DMS 273 (cell line): ENCODE data around the gene IRF7.

Experiments
- DNase-seq: peaks from one replicate; lab custom pipeline; 2025; ENCODE audit not compliant: unreplicated experiment; lab: John Stamatoyannopoulos, UW

Gene IRF7

DNA sequence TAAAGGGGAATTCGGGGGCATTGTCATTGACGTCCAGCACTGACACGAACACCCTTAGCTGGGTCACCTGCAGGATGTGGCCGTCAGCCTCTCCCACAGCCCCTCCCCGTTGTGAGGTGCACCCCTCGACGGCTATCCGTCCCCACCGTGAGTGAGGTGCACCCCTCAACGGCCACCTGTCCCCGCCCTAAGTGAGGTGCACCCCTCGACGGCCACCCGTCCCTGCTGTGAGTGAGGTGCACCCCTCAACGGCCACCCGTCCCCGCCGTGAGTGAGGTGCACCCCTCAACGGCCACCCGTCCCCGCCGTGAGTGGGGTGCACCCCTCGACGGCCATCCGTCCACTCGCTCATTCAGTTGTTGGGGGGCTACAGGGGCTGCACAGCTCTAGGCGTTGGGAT is 6.1 kb upstream of the IRF7 start:
- DNase-seq = no peak

DNA sequence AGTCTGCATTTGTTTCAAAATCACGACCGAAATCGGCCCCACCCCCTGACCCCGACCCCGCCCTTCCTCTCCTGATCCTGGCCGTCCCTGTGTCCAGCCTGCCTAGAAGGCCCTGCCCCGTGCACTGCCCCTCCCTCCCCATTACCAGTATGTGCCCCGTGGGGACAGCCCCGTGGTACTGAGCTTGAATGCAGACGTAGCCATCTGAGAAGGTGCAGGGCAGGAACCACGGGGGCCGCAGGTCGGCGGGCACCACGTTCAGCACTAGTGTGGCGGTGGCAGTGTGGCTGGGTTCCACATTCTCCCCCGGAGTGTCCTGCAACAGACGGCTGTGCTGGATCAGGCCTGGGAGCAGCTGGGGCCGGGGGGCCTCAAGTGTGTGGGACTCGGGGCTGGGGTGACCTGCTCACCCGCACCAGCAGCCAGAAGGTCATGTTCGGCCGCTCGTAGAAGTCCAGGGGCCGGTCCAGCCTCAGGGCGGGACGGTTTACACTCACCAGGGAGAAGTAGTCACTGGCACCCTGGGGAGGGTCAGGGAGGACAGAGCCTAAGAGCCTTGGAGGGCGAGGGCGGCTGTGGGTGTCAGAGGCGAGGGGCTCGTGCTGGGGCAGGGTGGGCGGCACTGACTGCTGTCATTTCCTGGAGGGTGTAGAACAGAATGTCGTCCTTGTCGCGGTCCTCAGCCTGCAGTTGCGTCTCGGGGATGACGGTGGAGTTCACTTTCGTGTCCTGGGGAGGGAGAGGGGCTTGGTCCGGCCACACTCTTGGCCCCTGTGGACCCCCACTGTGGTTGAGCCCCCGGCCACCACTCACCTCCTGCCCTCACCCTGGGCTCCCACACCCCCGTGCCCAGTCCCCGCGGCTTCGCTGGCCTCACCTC is 5.4 kb upstream of the IRF7 start:
- no peak for DNase-seq

DNA sequence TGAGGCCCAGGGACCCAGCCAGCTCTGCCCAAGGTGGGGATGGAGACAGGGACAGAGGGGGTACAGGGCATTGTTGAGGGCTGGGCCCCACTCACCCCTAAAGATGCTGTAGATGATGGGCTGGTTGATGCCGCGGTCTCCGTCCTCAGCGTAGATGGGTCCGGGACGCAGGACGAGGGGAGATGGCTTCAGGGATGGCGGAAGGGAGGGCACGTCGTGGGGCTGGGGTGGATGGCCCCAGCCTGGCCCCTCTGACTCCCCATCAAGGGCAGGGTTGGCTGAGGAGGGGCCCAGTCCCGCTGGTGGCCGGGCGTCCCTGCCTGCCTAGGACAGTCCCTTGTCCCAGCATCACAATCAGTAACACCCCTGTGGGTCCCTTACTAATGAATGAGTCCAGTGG is 4.5 kb upstream of the IRF7 start:
- no peak for DNase-seq

DNA sequence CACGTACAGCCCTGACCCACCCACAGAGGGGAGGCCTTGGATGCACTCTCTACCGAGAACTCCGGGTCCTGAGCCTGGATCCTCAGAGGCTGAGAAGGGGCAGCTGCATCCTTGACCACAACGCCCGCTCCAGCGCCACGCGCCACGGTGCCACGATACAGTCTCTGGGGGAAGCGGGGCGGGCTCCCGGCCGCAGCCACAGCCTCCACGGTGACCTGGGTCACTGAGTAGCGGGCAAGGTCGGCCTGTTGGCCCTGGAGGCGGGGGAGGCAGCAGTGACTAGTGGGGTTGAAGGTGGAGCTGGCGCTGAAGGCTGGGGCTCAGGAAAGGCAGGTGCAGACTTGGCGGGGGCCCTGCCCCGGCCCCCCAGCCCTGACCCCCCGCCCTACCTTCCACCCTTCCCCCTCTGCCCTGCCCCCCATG is 3.9 kb upstream of the IRF7 start:
- no peak for DNase-seq

DNA sequence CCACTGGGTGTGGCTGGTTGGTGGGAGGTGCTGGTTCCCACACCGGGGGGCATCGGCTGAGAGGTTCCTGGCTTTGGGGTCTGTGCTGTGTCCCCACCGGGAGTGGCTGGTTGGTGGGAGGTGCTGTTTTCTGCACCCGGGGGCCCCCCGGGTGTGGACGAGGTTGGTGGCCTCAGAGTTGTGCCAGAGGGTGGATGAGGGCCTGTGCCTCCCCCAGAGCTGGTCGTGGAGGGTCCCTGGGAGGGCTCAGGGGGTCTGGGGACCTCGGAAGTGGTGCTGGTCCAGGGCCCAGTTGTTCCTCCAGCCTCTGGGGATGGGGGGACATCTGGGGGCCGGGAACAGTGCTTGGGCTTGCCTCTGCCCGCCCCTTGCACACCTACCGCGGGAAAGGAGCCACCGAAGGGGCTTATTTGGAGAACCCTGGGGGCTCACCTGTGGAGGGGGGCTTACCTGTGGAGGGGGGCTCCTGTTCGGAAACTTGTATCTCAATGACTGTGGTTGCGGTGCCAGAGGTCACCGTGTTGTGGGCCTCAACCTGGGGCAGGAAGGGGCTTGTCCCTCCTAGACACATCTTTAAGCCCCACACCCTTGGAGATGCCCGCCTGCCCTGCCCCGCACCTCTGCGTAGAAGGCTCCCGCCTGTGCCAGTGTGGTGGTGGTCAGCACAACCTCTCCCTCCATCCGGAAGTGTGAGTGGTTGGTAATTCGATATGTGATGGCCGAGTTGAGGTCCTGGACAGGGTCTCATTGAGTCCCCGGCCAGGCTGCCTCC is 3.3 kb upstream of the IRF7 start:
- no peak for DNase-seq

DNA sequence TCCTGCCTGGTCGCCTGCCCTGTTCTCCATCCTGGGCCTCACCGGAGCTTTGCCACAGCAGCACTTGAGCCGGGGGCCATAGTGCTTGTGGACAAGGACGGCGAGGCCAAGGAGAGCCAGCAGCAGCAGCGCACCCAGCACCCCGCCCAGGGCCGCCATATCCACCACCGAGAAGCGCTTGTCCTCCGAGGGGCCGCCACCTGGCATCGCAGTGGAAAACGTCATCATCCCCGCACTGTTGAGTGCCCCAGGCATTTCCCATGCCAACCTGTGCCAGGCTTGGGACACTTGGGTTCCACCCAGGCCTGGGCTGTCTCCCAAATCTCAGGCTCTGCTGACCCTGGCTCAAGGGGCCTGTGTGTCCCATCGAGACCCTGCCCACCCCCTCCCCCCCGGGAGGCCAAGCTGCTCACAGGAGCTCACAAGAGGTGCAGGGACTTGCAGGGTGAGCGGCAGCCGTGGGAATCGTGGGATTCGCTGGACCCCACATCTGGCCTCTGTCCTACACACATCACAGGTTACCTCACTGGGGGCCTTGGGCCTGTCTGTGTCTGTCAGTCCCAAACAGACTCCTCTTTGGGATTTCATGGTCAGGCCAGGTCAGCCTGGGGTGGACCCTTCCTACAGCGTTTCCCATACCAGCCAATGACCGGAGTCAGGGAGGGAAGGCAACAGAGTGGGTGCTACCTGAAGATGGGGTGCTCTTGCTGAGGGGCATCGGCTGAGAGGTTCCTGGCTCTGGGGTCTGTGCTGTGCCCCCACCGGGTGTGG is 2.3 kb upstream of the IRF7 start:
- DNase-seq = no peak

DNA sequence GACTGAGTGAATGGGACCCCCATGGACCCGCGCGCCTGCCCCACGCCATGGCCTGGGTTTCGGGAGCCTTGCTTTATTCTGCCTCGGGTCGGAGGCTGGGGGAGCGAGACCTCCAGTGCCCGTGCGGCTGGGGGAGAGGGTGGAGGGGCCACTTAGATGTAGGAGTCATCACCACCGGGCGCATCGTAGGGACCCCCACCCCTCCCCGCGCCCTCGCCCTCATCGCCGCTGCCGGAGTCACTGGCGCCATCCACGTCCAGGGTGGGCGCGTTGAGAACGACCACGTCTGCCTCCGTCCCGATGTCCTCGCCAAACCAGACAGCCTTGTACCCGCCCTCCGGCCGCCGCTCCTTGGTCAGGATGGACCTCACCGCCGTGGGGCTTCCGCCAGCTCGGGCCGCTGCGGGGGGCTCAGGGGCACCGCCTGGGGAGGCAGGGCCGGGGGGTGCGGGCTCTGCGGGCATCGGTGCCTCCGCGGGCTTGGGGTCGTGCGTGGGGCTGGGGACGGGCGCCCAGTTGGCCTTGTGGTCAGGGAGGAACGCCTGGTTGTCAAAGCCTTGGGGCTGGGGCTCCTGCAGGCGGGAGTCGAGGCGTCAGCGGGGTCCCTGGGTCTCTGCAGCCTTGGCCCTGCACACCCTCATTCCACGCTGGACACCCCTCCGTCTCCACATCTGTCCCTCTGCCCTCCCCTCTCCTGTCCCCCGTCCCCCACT is 1.6 kb upstream of the IRF7 start:
- DNase-seq = no peak

DNA sequence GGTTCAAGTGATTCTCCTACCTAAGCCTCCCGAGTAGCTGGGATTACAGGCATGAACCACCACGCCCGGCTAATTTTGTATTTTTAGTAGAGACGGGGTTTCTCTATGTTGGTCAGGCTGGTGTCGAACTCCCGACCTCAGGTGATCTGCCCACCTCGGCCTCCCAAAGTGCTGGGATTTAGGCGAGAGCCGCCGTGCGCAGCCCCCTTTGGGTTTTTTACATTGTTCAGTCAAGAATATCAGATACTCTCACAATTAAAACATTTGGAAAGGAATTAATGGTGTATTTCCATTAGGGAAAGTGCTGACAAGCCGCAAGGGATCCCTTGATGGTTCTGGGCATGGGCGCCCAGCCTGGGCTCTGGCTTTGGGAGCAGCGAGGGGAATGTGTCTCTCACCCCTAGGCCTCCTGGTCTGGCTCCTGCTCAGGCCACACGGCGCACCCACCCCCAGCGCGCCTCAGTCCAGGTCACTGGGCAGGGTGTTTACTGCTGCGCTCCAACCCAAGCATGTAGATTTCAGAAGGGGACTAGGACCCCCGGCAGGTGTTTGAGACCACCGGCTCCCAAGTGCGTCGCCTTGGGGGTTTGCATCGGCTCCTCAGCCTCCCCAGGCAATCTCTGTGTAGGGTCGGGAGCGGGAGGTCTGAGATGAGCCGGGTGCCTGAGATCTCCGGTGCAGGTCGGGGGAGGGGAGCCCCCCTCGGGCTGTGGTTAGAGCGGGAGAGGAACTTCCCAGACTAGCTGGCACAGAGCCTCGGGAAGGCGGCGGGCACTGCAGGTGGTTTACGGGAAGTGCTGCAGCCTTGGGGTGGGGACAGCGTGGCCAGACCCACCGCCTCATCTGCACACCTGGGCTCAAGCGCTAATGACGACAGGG is 809 bp upstream of the IRF7 start:
- no peak for DNase-seq

DNA sequence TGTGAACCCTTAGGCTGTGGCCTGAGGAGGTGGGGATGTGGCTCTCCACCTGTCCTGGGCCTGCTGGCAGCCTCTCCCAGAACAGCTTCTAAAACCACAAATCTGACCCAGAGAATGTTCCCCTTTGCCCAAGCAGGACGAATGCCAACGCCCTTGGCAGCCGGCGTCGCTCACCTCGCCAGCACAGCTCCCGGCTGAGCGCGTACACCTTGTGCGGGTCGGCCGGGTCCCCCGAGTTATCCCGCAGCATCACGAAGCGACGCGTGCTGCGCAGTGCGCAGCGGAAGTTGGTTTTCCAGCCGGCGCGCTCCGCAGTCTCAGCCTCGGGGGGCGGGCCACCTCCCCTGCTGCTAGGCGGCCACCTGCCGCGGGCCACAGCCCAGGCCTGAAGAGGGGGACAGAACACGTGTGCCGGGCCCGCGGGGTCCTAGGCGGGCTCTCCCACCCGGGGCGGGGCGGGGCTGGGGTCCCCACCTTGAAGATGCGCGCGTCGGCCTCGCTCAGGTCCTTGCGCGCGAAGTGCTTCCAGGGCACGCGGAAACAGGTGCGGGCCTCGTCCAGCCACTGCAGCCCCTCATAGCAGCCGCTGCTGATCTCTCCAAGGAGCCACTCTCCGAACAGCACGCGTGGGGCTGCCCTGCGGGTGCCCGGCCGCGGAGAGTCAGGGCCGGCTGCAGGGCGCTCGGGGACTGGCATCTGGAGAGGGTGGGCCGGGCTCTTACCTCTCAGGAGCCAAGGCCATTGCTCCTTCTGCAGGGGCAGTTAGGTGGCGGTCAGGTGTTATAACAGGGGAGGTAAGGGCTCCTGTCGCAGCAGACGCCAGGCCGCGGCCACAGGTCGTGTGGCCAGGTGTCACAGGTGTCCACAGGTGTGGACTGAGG is 887 bp downstream of the IRF7 start:
- DNase-seq = no peak

DNA sequence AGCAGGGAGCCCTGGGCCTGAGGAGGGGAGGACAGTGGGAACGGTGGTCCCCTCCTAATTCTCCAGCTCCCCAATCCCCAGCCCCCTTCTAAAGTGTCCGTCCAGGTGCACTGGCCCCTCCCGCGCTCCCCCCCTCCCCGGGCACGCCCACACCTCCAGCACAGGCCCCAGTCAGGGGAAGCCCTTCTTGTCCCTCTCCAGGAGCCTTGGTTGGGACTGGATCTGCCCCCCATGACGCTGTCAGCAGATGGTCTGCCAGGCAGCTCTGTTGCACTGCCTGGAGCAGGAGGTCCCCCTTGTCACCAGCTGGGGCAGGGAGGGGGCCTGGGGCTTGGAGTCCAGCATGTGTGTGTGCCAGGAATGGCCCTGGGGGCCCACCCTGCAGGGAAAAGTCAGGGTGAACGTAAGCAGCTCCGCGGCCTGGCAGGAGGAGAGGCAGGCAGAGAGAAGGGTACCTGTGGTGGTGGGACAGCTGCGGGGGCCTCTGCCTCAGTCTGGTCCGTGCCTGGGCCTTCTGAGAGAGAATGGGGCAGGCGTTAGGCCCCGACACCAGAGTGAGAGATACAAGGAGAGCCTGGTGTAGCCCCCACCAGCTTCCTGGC is 1.6 kb downstream of the IRF7 start:
- no peak for DNase-seq

DNA sequence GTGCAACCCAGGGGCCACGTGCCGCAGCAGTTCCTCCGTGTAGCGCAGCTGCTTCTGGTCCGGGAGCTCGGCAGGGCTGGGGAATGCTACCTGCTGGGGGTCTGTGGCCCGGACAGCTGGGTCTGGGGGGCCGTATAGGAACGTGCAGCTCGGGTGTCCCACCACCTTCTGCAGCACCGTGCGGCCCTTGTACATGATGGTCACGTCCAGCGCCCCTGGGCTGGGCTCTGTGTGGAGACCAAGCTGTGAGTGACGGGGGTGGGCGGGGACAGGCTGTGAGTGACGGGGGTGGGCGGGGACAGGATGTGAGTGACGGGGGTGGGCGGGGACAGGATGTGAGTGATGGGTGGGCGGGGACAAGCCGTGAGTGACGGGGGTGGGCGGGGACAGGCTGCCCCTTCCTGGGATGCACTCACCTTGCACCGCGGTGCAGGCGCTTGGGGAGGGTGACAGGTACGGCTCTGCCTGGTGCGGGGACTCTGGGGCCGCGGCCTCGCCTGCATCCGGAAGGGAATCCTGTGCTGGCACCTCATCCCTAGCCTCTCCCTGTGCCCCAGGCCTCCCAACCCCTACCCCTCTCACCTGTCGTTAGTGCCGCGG is 2.3 kb downstream of the IRF7 start:
- DNase-seq = peak; percentile 60

DNA sequence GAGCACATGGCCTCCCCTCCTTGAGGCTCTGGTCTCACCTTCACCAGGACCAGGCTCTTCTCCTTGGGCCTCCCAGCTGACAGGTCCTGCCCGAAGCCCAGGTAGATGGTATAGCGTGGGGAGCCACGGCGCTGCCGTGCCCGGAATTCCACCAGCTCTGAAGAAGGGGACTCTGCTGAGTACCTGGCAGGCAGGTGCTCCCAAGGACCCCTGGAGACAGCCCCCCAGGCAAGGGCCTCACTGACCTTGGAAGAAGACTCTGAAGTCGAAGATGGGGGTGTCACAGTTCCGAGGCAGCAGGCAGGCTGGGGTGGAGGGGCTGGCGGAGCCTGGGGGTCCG is 2.8 kb downstream of the IRF7 start:
- no peak for DNase-seq

DNA sequence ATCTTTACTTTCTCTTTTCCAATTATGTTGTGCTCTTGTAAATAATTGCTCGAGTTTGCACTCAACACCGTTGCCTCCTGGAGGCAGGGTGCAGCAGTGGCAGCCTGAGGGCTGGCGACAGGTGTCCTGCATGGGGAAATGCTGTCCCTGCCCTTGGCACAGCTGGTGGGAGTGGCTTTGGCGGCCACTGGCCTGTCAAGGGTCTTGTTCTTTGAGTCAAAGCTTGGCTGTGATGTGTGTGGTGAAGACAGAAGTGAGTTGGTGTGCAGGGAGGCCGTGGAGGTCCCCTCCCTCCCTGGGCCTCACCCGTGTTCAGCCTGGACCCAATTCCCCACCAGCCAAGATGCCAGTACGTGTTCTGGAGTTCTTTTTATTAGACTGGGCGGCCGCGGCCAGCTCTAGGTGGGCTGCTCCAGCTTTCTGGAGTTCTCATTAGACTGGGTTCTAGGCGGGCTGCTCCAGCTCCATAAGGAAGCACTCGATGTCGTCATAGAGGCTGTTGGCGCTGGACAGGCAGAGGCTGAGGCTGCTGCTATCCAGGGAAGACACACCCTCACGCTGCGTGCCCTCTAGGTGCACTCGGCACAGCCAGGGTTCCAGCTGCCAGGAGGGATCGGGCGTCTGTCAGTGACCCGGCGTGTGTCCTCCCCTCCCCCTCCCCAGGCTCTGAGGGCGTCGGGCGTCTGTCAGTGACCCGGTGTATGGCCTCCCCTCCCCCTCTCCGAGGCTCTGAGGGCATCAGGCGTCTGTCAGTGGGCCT is 3.4 kb downstream of the IRF7 start:
- peak; percentile 58 for DNase-seq

DNA sequence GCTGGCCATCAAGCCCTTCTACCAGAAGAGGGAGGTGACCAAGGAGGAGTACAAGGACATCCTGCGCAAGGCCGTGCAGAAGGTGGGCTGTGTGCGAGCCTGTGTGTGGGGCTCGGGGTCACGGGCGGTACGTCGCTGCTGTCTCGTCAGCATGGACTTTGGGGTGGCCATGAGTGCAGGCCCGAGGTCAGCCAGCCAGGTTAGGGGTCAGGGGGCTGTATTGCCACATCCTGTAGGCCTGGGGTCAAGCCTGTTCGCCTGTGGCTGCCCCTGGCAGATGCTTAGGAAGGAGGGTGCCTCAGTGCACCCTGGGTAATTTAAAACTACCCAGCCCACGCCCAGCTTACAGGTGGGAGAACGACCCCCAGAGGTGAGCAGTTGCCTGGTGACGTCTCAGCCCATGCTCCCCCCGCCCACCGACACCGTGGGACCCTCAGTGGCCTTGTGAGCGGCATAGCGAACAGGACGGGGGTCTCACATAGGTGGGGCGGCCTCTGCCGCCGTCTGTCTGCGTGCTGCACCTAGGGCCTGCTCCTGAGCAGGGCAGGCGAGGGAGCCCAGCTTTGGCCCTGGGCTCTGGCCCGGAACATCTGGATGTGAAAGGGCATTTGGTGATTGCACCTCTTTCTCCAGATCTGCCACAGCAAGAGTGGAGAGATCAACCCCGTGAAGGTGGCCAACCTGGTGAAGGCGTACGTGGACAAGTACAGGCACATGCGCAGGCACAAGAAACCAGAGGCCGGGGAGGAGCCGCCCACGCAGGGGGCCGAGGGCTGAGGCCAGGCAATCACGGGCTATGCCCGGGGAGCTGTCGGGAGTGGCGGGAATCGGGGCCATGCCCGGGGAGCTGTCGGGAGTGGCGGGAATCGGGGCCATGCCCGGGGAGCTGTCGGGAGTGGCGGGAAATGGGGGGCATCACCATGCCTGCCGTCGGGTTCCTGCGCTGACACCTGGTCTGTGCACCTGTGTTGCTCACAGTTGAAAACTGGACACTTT is 4.5 kb downstream of the IRF7 start:
- DNase-seq = no peak

DNA sequence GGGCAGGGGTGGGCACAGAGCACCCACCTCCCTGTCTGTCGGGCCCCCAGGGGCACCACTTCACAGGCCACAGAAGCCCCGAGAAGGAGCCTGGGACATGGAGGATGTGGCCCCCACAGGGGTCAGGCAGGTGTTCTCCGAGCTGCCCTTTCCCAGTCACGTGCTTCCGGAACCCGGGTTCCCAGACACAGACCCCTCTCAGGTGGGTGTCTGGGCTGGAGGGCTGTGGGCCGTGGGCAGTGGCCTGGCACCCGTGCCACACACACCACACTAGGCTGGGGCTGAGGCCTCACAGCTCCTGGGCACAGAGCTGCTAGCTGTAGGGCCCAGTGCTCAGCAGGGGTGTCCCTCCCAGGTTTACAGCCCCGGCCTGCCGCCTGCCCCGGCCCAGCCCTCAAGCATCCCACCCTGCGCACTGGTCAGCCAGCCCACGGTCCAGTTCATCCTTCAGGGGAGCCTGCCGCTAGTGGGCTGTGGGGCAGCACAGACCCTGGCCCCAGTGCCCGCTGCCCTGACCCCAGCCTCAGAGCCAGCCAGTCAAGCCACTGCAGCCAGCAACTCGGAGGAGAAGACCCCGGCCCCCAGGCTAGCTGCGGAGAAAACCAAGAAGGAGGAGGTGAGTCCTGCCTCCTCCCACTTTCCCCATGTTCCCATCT is 5.5 kb downstream of the IRF7 start:
- no peak for DNase-seq

DNA sequence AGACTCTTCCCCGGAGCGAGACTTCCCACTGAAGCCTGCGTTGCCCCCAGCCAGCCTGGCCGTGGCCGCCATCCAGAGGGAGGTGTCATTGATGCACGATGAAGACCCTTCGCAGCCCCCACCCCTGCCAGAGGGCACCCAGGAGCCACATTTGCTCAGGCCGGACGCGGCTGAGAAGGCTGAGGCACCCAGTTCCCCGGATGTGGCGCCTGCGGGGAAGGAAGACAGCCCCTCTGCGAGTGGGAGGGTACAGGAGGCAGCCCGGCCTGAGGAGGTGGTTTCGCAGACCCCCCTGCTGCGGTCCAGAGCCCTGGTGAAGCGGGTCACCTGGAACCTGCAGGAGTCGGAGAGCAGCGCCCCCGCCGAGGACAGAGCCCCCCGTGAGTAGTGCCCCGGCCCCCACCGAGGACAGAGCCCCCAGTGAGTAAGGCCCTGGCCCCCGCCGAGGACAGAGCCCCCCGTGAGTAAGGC is 6.4 kb downstream of the IRF7 start:
- no peak for DNase-seq
